H9 (cell line): ENCODE results near the gene SLC39A1. TPM values are rescaled to one million over a fixed set of nuclear protein-coding genes. Genes with fewer than 3 reads are reported as not detected.

Experiments used
- DNase-seq: peaks from one replicate; pipeline ENCODE4 v3.0.0-alpha.2; 2017
- H2AFZ ChIP-seq: one replicate; pipeline ENCODE4 v1.6.1; 2013; ENCODE audit warnings: mild to moderate bottlenecking, low read length, control low read depth, moderate library complexity
- H2AK5ac ChIP-seq: 2 replicates; pipeline ENCODE4 v1.6.1; 2013; ENCODE audit warnings: low read length, control low read depth, mixed read lengths; ENCODE audit not compliant: insufficient read length
- H2BK120ac ChIP-seq: one replicate; pipeline ENCODE4 v1.6.1; 2013; ENCODE audit warnings: low read depth, mild to moderate bottlenecking, low read length, control low read depth, inconsistent platforms; ENCODE audit not compliant: poor library complexity, severe bottlenecking
- H2BK12ac ChIP-seq: 2 replicates; pipeline ENCODE4 v1.6.1; 2013; ENCODE audit warnings: low read length, control low read depth, mixed read lengths, low read depth; ENCODE audit not compliant: insufficient read length
- H2BK15ac ChIP-seq: 2 replicates; pipeline ENCODE4 v1.6.1; 2013; ENCODE audit warnings: low read depth, low read length, control low read depth
- H2BK20ac ChIP-seq: one replicate; pipeline ENCODE4 v1.6.1; 2013; ENCODE audit warnings: low read depth, mild to moderate bottlenecking, low read length, control low read depth, inconsistent platforms; ENCODE audit not compliant: poor library complexity, severe bottlenecking
- H2BK5ac ChIP-seq: 2 replicates; pipeline ENCODE4 v1.6.1; 2013; ENCODE audit warnings: low read length, control low read depth, mixed read lengths; ENCODE audit not compliant: insufficient read length
- H3K14ac ChIP-seq: 2 replicates; pipeline ENCODE4 v1.6.1; 2013; ENCODE audit warnings: low read length, control low read depth; ENCODE audit not compliant: insufficient read depth
- H3K18ac ChIP-seq: 2 replicates; pipeline ENCODE4 v1.6.1; 2013; ENCODE audit warnings: low read depth, mild to moderate bottlenecking, mixed read lengths, low read length, control low read depth; ENCODE audit not compliant: insufficient read length
- H3K23ac ChIP-seq: 2 replicates; pipeline ENCODE4 v1.6.1; 2013; ENCODE audit warnings: low read length, control low read depth, mixed read lengths, low read depth; ENCODE audit not compliant: insufficient read length
- H3K23me2 ChIP-seq: 2 replicates; pipeline ENCODE4 v1.6.1; 2013; ENCODE audit warnings: low read depth, mild to moderate bottlenecking, mixed read lengths, low read length, control low read depth; ENCODE audit not compliant: insufficient read length, poor library complexity, severe bottlenecking
- H3K27ac ChIP-seq: 2 replicates; pipeline ENCODE4 v1.5.1; 2013; ENCODE audit warnings: low read length, control low read depth, mixed read lengths, low read depth; ENCODE audit not compliant: insufficient read length
- H3K27me3 ChIP-seq: 2 replicates; pipeline ENCODE4 v1.6.1; 2013; ENCODE audit warnings: low read length, control low read depth, inconsistent platforms; ENCODE audit not compliant: insufficient read depth
- H3K4ac ChIP-seq: 2 replicates; pipeline ENCODE4 v1.6.1; 2013; ENCODE audit warnings: low read depth, mild to moderate bottlenecking, control low read depth, inconsistent platforms, low read length, moderate library complexity
- H3K4me1 ChIP-seq: 2 replicates; pipeline ENCODE4 v1.6.1; 2013; ENCODE audit warnings: low read length, control low read depth, inconsistent platforms; ENCODE audit not compliant: insufficient read depth
- H3K4me2 ChIP-seq: 2 replicates; pipeline ENCODE4 v1.6.1; 2013; ENCODE audit warnings: low read length, control low read depth, mixed read lengths; ENCODE audit not compliant: insufficient read length, insufficient read depth
- H3K56ac ChIP-seq: 2 replicates; pipeline ENCODE4 v1.6.1; 2013; ENCODE audit warnings: low read depth, mild to moderate bottlenecking, mixed read lengths, low read length, control low read depth; ENCODE audit not compliant: insufficient read length
- H3K79me1 ChIP-seq: 2 replicates; pipeline ENCODE4 v1.6.1; 2013; ENCODE audit warnings: low read depth, mild to moderate bottlenecking, moderate library complexity, low read length, control low read depth, inconsistent platforms; ENCODE audit not compliant: insufficient read depth, poor library complexity, severe bottlenecking
- H3K79me2 ChIP-seq: 2 replicates; pipeline ENCODE4 v1.6.1; 2013; ENCODE audit warnings: low read length, control low read depth, inconsistent platforms; ENCODE audit not compliant: insufficient read depth
- H3K9ac ChIP-seq: 2 replicates; pipeline ENCODE4 v1.6.1; 2013; ENCODE audit warnings: low read length, control low read depth, mixed read lengths; ENCODE audit not compliant: insufficient read length; ENCODE audit errors: extremely low read depth
- H3K9me3 ChIP-seq: one replicate; pipeline ENCODE4 v1.6.1; 2013; ENCODE audit warnings: low read depth, low read length, inconsistent platforms; ENCODE audit not compliant: control insufficient read depth
- H3T11ph ChIP-seq: one replicate; pipeline ENCODE4 v1.6.1; 2013; ENCODE audit warnings: mild to moderate bottlenecking, low read length, control low read depth, inconsistent platforms
- H4K20me1 ChIP-seq: one replicate; pipeline ENCODE4 v1.6.1; 2013; ENCODE audit not compliant: control insufficient read depth, insufficient read length, insufficient read depth
- H4K5ac ChIP-seq: 2 replicates; pipeline ENCODE4 v1.6.1; 2013; ENCODE audit warnings: low read depth, mild to moderate bottlenecking, mixed read lengths, low read length, control low read depth; ENCODE audit not compliant: insufficient read length
- H4K8ac ChIP-seq: replicated peaks from 2 replicates; pipeline ENCODE4 v1.6.1; 2013; ENCODE audit warnings: low read length, control low read depth, mixed read lengths, low read depth; ENCODE audit not compliant: insufficient read length
- H4K91ac ChIP-seq: 2 replicates; pipeline ENCODE4 v1.6.1; 2013; ENCODE audit warnings: low read depth, mild to moderate bottlenecking, moderate library complexity, mixed read lengths, low read length, control low read depth; ENCODE audit not compliant: insufficient read length
- H3K27ac Mint-ChIP-seq, 3 experiments: 2 replicates in 2 of 3; 3 replicates in 1 of 3; pipeline ENCODE4 v1.8.0; 2020 to 2021; ENCODE audit warnings: mixed read lengths in 3 of 3, mild to moderate bottlenecking in 1 of 3, moderate library complexity in 1 of 3
- H3K27me3 Mint-ChIP-seq: 2 replicates; pipeline ENCODE4 v1.8.0; 2021; ENCODE audit warnings: low read depth, mild to moderate bottlenecking, moderate library complexity, mixed read lengths
- H3K36me3 Mint-ChIP-seq, 3 experiments: 2 replicates in 2 of 3; 3 replicates in 1 of 3; pipeline ENCODE4 v1.8.0; 2020 to 2021; ENCODE audit warnings: low read depth in 3 of 3, mixed read lengths in 3 of 3; ENCODE audit not compliant: insufficient read depth in 1 of 3
- H3K4me1 Mint-ChIP-seq, 2 experiments: 2 replicates each; pipeline ENCODE4 v1.8.0; 2020; ENCODE audit warnings: mixed read lengths in 2 of 2
- H3K4me3 Mint-ChIP-seq, 2 experiments: 2 replicates in 1 of 2; 3 replicates in 1 of 2; pipeline ENCODE4 v1.8.0; 2020 to 2021; ENCODE audit warnings: mild to moderate bottlenecking in 2 of 2, mixed read lengths in 2 of 2, moderate library complexity in 1 of 2
- H3K9me3 Mint-ChIP-seq, 2 experiments: 2 replicates in 1 of 2; 3 replicates in 1 of 2; pipeline ENCODE4 v1.8.0; 2020; ENCODE audit warnings: mild to moderate bottlenecking in 2 of 2, mixed read lengths in 2 of 2, moderate library complexity in 1 of 2
- CTCF ChIP-seq: fragments of 200-600 bp; sonication (generic); conservative IDR thresholded peaks from 3 replicates; pipeline ENCODE4 v1.8.0; 2021; ENCODE audit warnings: antibody characterized with exemption, mild to moderate bottlenecking
- WGBS: extraction: QIAGEN DNeasy Blood & Tissue Kit; methylation state at CpG from one replicate; pipeline ENCODE4 v1.1.7; 2013; ENCODE audit warnings: missing lambda C conversion rate, low lambda C conversion rate, mixed read lengths; ENCODE audit not compliant: insufficient read length; ENCODE audit errors: extremely low coverage; 5-methylcytosine and 5-hydroxymethylcytosine counted together
- total RNA-seq: library from RNA; stranded (reverse); gene quantifications from 2 replicates; pipeline ENCODE4 v1.2.1, GENCODE V29; 2021

The SLC39A1 gene
- total RNA-seq, 1 experiment from 2014 or later, result 161 TPM

GRCh38 chr1:153921803-153922075 is 41.6 kb downstream of the SLC39A1 start:
- Mint-ChIP-seq H3K27ac (peak overlapping the region; percentile 93 to 94 (median 94); a peak in 6 of 7 replicates), H3K36me3 (peaks cover 1 to 5% (median 4%) of the 10 kb centered on the region in 3 experiments; a peak in 3 of 7 replicates), H3K9me3 (no peaks in the 10 kb centered on the region), H3K4me3 (peak overlapping the region; percentile 89 to 94), H3K4me1 (peaks cover 24% of the 10 kb centered on the region in 2 experiments), H3K27me3 (no peaks in the 10 kb centered on the region)
- Histone ChIP-seq H2BK20ac (no peak overlapping the region), H3K23me2 (peaks cover 14% of the 10 kb centered on the region), H3K9me3 (no peaks in the 10 kb centered on the region), H3K4me2 (peak overlapping the region; percentile 99), H2BK120ac (no peak overlapping the region), H4K8ac (no peak overlapping the region), H3K14ac (no peak overlapping the region), H2BK15ac (no peak overlapping the region), H3K4me1 (no peaks in the 10 kb centered on the region; the same call in 1 of the 2 replicates), H3K27me3 (no peaks in the 10 kb centered on the region), H2AK5ac (no peak overlapping the region), H3K4ac (no peak overlapping the region), H4K91ac (no peak overlapping the region), H3K9ac (peak overlapping the region; percentile 88), H3K23ac (no peak overlapping the region), H3K18ac (no peak overlapping the region), H2AFZ (no peak overlapping the region), H4K20me1 (peaks cover 4% of the 10 kb centered on the region), H3T11ph (no peak overlapping the region), H3K79me2 (peaks cover 33% of the 10 kb centered on the region; the same call in 1 of the 2 replicates), H3K79me1 (no peaks in the 10 kb centered on the region), H2BK5ac (no peak overlapping the region), H3K27ac (no peak overlapping the region), H4K5ac (no peak overlapping the region), H3K56ac (no peak overlapping the region), H2BK12ac (no peak overlapping the region)
- WGBS, result no CpG with 5 or more reads among the region's 10 CpGs
- TF ChIP-seq CTCF, result no peak
- DNase-seq, result no peak
